SU-DHL-6 (cell line): Measurements from ENCODE around the gene SRSF4.

ENCODE experiments used
- CTCF ChIP-seq: fragments of 200-600 bp; sonication (generic); IDR thresholded peaks from one replicate; pipeline ENCODE4 v1.5.1; 2017; ENCODE audit warnings: antibody characterized with exemption, mild to moderate bottlenecking, low read length, moderate library complexity; ENCODE audit not compliant: insufficient read depth, poor library complexity, severe bottlenecking
- EZH2phosphoT487 ChIP-seq: fragments of 200-600 bp; sonication (generic), shearing (Covaris generic); conservative IDR thresholded peaks from 2 replicates; pipeline ENCODE4 v1.6.1; 2018; ENCODE audit warnings: mild to moderate bottlenecking, antibody characterized with exemption, low read length, moderate library complexity, mixed read lengths

- no peak for TF ChIP-seq CTCF
- no peak for TF ChIP-seq EZH2phosphoT487
Observed at GRCh38 chr1:29105822-29106221, 75.9 kb downstream of the SRSF4 start.
